Ovary (tissue), 10 donors: Measurements from ENCODE around the gene CLTB. TPM values are rescaled to one million over a fixed set of nuclear protein-coding genes. Genes with fewer than 3 reads are reported as not detected.

ENCODE experiments used
- DNase-seq, 5 donors: peaks; one replicate each; pipeline ENCODE4 v3.0.0-alpha.2; 2019 to 2020
- H3K27ac ChIP-seq, 2 donors: fragments of 200-600 bp; one replicate each; pipeline versions ENCODE4 v1.5.1 to v1.8.0; 2019 to 2022
- H3K27me3 ChIP-seq: fragments of 200-600 bp; one replicate; pipeline ENCODE4 v1.8.0; 2022
- H3K36me3 ChIP-seq: fragments of 200-600 bp; sonication (generic); one replicate; pipeline ENCODE4 v1.5.1; 2019
- H3K4me1 ChIP-seq: one replicate; pipeline ENCODE4 v1.8.1; 2013; ENCODE audit warnings: mild to moderate bottlenecking, moderate library complexity; ENCODE audit not compliant: insufficient read depth
- H3K4me3 ChIP-seq: fragments of 200-600 bp; sonication (generic); one replicate; pipeline ENCODE4 v1.5.1; 2017
- H3K9me3 ChIP-seq, 2 donors: fragments of 200-600 bp in 1 of 2; sonication (generic) in 1 of 2; one replicate each; pipeline versions ENCODE4 v1.5.1 to v1.8.1; 2013 to 2019; ENCODE audit warnings: mild to moderate bottlenecking in 1 of 2, moderate library complexity in 1 of 2
- CTCF ChIP-seq, 3 donors: fragments of 450-650 bp in 2 of 3; fragments of 200-600 bp in 1 of 3; IDR thresholded peaks; one replicate each; pipeline versions ENCODE4 v1.5.1 to v1.8.0; 2016 to 2022; ENCODE audit warnings: antibody characterized with exemption in 3 of 3, mild to moderate bottlenecking in 1 of 3
- EP300 ChIP-seq: sonication (generic); formaldehyde crosslinking; IDR thresholded peaks from one replicate; pipeline ENCODE4 v1.6.1; 2017; ENCODE audit warnings: antibody characterized with exemption
- POLR2A ChIP-seq: fragments of 450-650 bp; IDR thresholded peaks from one replicate; pipeline ENCODE4 v1.6.1; 2017; ENCODE audit warnings: antibody characterized with exemption, mild to moderate bottlenecking, moderate library complexity
- WGBS, 3 donors: extraction: QIAGEN DNeasy Blood & Tissue Kit in 1 of 3; methylation state at CpG; one replicate each; pipeline versions ENCODE4 v1.1.5 to v1.1.7; 2013 to 2017; 5-methylcytosine and 5-hydroxymethylcytosine counted together
- intact Hi-C, 4 donors: fragments of 100-400 bp; cut with DNase I; formaldehyde crosslinking; loops; one replicate each; pipeline versions ENCODE4 v1.11.0 to v1.15.1; 2022 to 2023
- long read RNA-seq, 3 donors: library from polyadenylated mRNA in 2 of 3; unstranded in 2 of 3; transcript quantifications; one replicate each; pipeline ENCODE4 v2.0.0 and lab custom pipeline, GENCODE V29; 2021 to 2026
- polyA plus RNA-seq, 2 donors: library from polyadenylated mRNA; stranded (reverse); fragments of 200-250 nt in 1 of 2; fragments of 350-450 nt in 1 of 2; fragmentation: Illumina TruSeq in 1 of 2; extraction: RNeasy Lipid Tissue Mini Kit (QIAGEN cat#74804) in 1 of 2; gene quantifications; one replicate each; pipeline ENCODE4 v1.2.3, GENCODE V29; 2013 to 2014
- total RNA-seq, 7 donors: library from RNA; depleted of rRNA in 2 of 7; stranded (reverse); fragments of >200 nt in 2 of 7; fragmentation: NEBNext Ultra II Directional in 3 of 7; extraction: Animal tissue kit (Norgen Biotek cat#: 25700) in 3 of 7; gene quantifications; one replicate each; pipeline versions ENCODE4 v1.1.0 to v1.2.4, GENCODE V29; 2016 to 2023
- donor health status: DM: no; HTN: no; CAD: no; lungs with moderate emphysema.
- donor health status: DM: no; HTN: no; CAD: no.
- donor health status: Bipolar disorder and iron deficiency.
- donor health status: DM: yes; HTN: yes; CAD: no.
- donor health status: DM: no; HTN: no; CAD: no.
- donor health status: DM: yes; HTN: yes; CAD: no.

CLTB gene
- total RNA-seq, result 100 to 1,000 TPM in 5 of 7 donors, 10 to 100 TPM in 2; 79.7 to 138 (median 115) TPM
- polyA plus RNA-seq, result 100 to 1,000 TPM in 1 of 2 donors, 10 to 100 TPM in 1; 35.9 to 104 TPM
- long read RNA-seq, donor 1, transcript CLTB-202 (5 exons, 1,161 nt), result major isoform, 12 of 37 reads
- long read RNA-seq, donor 1, partial matches to known transcripts, result 17 of 37 reads
- long read RNA-seq, donor 1, other reads (novel, unspliced or antisense), result 8 of 37 reads
- long read RNA-seq, donor 2, transcript CLTB-202 (5 exons, 1,161 nt), result major isoform, 16 of 18 reads
- long read RNA-seq, donor 2, partial matches to known transcripts, result 0 of 18 reads
- long read RNA-seq, donor 2, other reads (novel, unspliced or antisense), result 0 of 18 reads
- long read RNA-seq, donor 3, transcript CLTB-207 (6 exons, 1,489 nt), result minor isoform, 9 of 215 reads
- long read RNA-seq, donor 3, transcript CLTB-202 (5 exons, 1,161 nt), result major isoform, 186 of 215 reads
- long read RNA-seq, donor 3, partial matches to known transcripts, result 13 of 215 reads
- long read RNA-seq, donor 3, other reads (novel, unspliced or antisense), result 5 of 215 reads

GRCh38 chr5:176415952-176416924 is at the start of gene CLTB:
Gene CLTB, minus strand, starts transcription at chr5:176416539. Its CDS starts 176 bp downstream, at chr5:176416363.
- Histone ChIP-seq H3K27me3 (no peaks in the 10 kb centered on the region), H3K27ac (peak within 1 kb of the TSS; percentile 86 to 89), H3K4me3 (peak within 1 kb of the TSS; percentile 100), H3K9me3 (no peaks in the 10 kb centered on the region), H3K4me1 (peaks cover 8% of the 10 kb centered on the region), H3K36me3 (no peaks in the 10 kb centered on the region)
- WGBS, 3 donors, result 1 to 2% (median 1%) methylated on average over 62 to 107 of the region's 107 CpGs
- peak; percentile 52 to 97 (median 94) for TF ChIP-seq CTCF (IDR thresholded peaks at IDR 0.05)
- TF ChIP-seq EP300, result no peak
- peak; percentile 93 for TF ChIP-seq POLR2A
- DNase-seq, result peak; percentile 88 to 97 (median 93)
- intact Hi-C loops, result loop anchor here in 2 of 4 donors (1.0 to 10.0 kb wide), 3 partner anchors 32 to 231 kb away; partner anchors contain the start of genes CDHR2 (in 1 of the 2), FAF2 (in 1 of the 2) and TSPAN17 (in 1 of the 2)

- Histone ChIP-seq H3K36me3 (no peaks in the 10 kb centered on the region), H3K27me3 (no peaks in the 10 kb centered on the region), H3K9me3 (no peaks in the 10 kb centered on the region), H3K27ac (no peak overlapping the region), H3K4me1 (peaks cover 17% of the 10 kb centered on the region), H3K4me3 (no peak overlapping the region)
- intact Hi-C loops, result no loop called here
- DNase-seq, result no peak
- 92 to 94% (median 93%) methylated on average over 7 of the region's 7 CpGs for WGBS, 3 donors
- TF ChIP-seq POLR2A, result no peak
- no peak for TF ChIP-seq CTCF (IDR thresholded peaks at IDR 0.05)
- TF ChIP-seq EP300, result no peak
Measured at GRCh38 chr5:176463113-176463764, 46.9 kb upstream of the CLTB start.

- no peaks in the 10 kb centered on the region for H3K27me3 ChIP-seq
- no peak for DNase-seq
- no peaks in the 10 kb centered on the region for H3K9me3 ChIP-seq
- no peaks in the 10 kb centered on the region for H3K36me3 ChIP-seq
- peaks cover 8% of the 10 kb centered on the region for H3K4me1 ChIP-seq
- no peak for TF ChIP-seq CTCF (IDR thresholded peaks at IDR 0.05)
- no peak for TF ChIP-seq EP300
- TF ChIP-seq POLR2A, result no peak
- intact Hi-C loops, result no loop called here
- 91 to 95% (median 92%) methylated on average over 2 of the region's 2 CpGs for WGBS, 3 donors
- H3K4me3 ChIP-seq, result no peak overlapping the region
- no peak overlapping the region for H3K27ac ChIP-seq
Measured at GRCh38 chr5:176461349-176461748, 45.0 kb upstream of the CLTB start.
